NCI-H345 (cell line): ENCODE measurements around the gene DOC2A.
"Not testable (repeated sequence)": the region's sequence is repeated elsewhere in the genome, so short reads cannot be mapped to it uniquely, and the experiment has no call there.

Source experiments
- DNase-seq: peaks from one replicate; lab custom pipeline; 2025; lab: John Stamatoyannopoulos, UW

The DOC2A gene

GRCh38 chr16:30027588-30028437 lies 17.0 kb upstream of the DOC2A start:
- DNase-seq = no peak

GRCh38 chr16:30026449-30026848 lies 15.6 kb upstream of the DOC2A start:
- no peak for DNase-seq

GRCh38 chr16:30025574-30025973 lies 14.7 kb upstream of the DOC2A start:
- no peak for DNase-seq

GRCh38 chr16:30025156-30025555 lies 14.3 kb upstream of the DOC2A start:
- no peak for DNase-seq

- no peak for DNase-seq
Measured at GRCh38 chr16:30024451-30024850, 13.6 kb upstream of the DOC2A start.

- no peak for DNase-seq
Measured at GRCh38 chr16:30023586-30023985, 12.8 kb upstream of the DOC2A start.

GRCh38 chr16:30022887-30023286 lies 12.1 kb upstream of the DOC2A start, which contains the start of gene C16orf92:
C16orf92 (plus strand) TSS chr16:30023198; CDS start chr16:30023341, 143 bp downstream.
- no peak for DNase-seq

- DNase-seq = peak; percentile 14
Measured at GRCh38 chr16:30018731-30019158, 7.9 kb upstream of the DOC2A start.

GRCh38 chr16:30017937-30018336 lies 7.1 kb upstream of the DOC2A start:
- not testable (repeated sequence) for DNase-seq

GRCh38 chr16:30017277-30017656 lies 6.4 kb upstream of the DOC2A start:
- DNase-seq = no peak

GRCh38 chr16:30016555-30017276 lies 5.9 kb upstream of the DOC2A start:
- DNase-seq = no peak

GRCh38 chr16:30015450-30015849 lies 4.6 kb upstream of the DOC2A start:
- not testable (repeated sequence) for DNase-seq

GRCh38 chr16:30012598-30012997 lies 1.8 kb upstream of the DOC2A start:
- DNase-seq = not testable (repeated sequence)

- no peak for DNase-seq
Measured at GRCh38 chr16:30011714-30012504, 1.1 kb upstream of the DOC2A start.

GRCh38 chr16:30009990-30010843 lies 610 bp downstream of the DOC2A start:
- no peak for DNase-seq

GRCh38 chr16:30009085-30009862 lies 1.6 kb downstream of the DOC2A start:
- DNase-seq = no peak

- DNase-seq = no peak
Measured at GRCh38 chr16:30007378-30007895, 3.4 kb downstream of the DOC2A start.

- DNase-seq = no peak
Measured at GRCh38 chr16:30006659-30007377, 4.0 kb downstream of the DOC2A start.

- DNase-seq = no peak
Measured at GRCh38 chr16:30006095-30006473, 4.7 kb downstream of the DOC2A start.
